NCI-H774 (cell line): ENCODE results near the gene ELK1.
A peak's percentile ranks its signal among the peaks of the same experiment; 100 is the strongest.

Experiments
- DNase-seq: peaks from one replicate; lab custom pipeline; 2025; lab: John Stamatoyannopoulos, UW

ELK1 gene

DNA sequence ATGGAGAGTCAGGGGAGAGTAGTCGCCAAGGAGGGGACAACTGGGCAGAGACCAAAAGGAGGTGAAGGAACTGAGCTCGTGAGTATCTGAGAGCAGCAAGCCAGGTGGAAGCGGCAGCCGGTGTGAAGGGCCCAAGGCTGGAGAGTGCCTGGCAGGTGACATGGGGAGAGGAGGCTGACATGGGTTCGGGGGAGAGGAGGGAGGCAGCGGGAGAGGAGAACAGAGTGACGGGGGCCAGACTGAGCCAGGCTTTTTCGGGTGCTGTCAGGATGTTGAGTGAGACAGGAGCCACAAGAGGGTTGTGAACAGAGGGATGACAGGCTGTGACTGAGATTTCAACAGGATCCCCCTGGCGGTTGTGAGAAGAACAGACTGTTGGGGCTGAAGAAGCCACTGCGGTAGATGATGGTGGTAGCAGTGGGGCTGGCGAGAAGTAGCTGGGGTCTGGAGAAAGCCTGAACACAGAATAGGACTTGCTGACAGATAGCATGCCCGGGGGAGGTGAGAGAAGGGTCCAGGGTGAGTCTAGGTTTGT is 5.7 kb downstream of the ELK1 start:
- DNase-seq, result no peak

DNA sequence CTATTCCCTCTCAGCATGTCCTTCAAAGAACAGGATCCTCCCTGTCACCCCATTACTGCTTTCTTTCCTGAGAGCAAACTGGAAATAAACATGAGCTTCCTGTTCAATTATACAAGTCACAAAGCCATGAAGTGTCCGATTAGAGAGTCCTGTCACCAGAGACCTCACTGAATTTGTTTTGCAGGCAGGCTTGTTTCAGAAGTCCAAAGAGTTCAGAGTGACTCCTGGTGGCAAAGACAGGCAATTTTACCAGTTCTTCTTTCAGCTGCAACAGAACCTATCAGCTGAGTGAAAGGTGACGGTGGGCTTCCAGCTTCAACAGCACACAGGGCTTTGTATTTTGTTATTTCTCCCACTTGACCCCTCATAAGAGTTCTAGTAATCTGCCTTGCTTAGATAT is 6.4 kb downstream of the ELK1 start:
- no peak for DNase-seq

DNA sequence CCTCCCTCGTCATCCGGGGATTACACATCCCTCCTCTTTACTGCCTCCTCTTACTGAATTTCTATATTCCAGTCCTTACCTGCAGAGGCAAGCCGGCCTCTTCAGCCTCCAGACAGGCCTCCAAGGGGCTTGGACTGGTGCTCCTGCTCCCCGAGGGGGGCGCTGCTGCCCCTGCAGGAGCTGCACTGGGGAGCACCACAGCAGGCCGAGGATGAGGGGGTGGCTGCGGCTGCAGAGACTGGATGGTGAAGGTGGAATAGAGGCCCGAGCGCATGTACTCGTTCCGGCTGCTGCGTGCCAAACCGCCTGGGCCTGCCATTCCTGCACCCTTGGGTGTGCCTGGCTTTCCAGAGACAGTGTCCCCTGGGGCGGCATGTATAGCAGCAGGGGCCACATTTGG is 11.5 kb downstream of the ELK1 start:
- DNase-seq, result no peak

DNA sequence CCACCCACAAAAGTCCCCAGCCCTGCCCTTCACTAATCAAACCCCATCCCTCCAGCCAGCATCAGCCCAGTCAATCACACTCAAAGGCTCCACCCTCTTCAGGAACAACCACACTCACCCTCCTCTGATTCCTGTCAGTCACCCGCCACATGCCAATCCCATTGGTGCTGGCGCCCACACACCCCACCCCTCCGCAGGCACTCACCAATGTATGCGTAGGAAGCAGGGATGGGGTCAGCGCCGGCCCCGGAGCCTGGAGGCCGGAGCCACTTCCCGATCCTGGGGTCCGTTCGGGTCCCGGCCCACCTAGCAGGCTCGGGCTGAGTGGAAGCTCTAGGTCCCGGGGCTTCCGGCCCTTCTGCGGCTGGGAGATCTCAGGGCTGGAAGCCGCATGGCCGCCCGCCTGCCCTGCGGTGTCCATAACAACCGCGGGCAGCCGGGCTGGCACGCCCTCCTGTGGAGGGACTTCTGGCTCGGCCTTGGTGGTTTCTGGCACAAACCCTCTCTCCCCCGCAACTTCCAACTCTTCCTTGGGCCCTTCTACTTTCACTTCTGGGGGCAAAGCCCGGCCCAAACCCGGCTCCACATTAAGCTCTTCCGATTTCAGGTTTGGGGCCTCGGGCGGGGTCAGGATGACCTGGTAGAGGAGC is 12.7 kb downstream of the ELK1 start:
- DNase-seq, result no peak

DNA sequence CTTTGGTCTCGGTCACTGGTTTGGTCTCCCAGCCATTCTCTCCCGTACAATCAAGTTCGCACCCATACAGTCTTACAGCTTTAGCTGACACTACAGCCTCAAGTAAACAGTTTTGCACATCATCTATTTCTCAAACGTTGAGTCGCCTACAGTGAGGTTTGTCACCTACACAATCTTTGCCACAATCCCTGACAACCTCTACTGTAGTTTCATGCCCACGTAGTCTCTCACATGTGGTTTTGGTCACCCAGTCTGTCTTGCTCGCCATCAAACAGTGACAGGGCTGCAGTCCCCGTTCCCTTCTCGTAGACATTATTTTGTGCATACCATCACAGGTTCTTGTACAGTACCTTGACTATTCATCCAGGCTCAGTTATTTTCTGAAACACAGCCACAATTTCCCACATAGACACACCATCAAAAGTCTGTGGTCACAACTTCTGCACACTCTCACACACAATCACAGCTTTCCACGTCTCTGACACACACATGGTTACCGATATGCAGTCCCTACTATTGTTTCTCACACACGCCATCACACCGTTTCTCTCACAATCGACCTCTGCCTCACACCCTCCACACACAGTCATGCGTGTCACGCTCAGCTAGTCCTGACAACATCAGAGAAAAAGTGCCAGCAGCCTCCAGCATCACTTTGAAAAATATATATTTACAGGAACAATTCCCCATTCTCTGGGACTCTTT is 15.3 kb downstream of the ELK1 start:
- DNase-seq, result no peak

DNA sequence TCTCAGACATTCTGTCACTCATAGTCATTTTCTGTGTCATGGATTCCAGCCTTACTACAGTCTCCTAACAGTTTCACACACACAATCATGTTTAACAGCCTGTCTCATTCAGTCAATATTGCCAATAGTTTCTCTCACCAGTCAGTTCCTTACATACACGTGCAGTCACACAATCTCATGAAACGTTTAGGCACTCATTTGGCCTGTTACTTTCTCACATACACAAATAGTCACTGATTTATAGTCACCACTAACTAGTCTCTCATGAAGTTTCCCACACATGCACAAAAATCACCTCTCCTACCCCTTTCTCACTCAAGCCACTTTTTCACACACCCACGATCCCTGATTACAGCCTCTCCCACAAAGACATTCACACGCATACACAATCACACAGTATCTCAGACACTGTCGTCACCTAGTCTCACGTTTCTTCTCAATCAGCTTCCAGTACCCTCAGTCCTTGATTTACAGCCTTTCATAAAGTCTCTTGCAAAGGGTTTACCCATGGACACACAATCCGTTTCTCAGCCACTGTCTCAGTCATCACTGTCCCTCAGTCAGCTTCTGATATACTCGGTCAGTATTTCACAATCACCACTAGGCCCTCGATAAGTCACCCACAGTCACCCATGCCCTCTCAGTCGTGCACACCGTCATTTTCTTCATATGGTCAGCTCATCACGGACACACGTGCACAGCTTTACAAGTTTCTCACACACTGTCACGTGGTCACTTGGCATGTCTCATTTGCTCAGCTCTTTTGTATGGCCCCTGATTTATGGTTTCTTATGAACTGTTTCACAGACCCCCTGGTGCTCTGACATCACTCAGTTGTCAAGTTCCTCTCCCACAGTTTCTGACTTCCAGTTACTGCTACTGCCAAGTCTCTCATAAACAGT is 16.4 kb downstream of the ELK1 start:
- no peak for DNase-seq

DNA sequence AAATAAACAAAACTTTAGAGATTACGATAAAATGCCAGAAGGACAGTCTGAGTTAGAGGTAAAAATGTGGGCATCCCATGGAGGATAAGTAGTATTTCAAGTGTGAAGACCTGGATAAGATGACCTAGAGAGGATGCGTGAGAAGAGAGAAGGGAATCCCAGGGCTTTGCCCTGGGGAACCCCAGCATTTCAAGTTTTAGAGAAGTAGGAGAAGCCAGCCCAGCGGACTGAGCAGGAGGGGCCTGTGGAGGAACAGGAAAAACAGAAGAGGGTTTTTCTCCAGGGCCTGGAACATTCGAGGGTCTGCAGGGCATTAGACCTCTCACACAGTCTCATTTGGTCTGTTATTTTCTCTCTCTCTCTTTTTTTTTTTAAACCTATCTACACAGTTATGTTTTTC is 17.7 kb downstream of the ELK1 start:
- no peak for DNase-seq

DNA sequence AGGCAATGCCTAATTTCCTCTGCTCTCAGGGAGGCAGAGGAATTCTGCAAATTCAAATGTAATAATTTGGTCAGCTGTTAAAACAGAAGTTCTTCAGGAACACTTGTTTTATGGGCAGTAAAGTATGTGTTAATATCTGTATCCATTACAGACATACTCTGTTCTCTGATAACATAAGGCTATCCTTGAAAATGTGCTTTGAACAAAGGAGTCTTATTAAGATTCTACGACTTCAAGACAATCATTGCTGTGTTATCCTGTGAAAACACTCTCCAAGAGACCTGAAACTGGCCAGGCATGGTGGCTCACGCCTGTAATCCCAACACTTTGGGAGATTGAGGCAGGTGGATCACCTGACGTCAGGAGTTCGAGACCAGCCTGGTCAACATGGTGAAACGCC is 18.7 kb downstream of the ELK1 start:
- DNase-seq, result no peak

DNA sequence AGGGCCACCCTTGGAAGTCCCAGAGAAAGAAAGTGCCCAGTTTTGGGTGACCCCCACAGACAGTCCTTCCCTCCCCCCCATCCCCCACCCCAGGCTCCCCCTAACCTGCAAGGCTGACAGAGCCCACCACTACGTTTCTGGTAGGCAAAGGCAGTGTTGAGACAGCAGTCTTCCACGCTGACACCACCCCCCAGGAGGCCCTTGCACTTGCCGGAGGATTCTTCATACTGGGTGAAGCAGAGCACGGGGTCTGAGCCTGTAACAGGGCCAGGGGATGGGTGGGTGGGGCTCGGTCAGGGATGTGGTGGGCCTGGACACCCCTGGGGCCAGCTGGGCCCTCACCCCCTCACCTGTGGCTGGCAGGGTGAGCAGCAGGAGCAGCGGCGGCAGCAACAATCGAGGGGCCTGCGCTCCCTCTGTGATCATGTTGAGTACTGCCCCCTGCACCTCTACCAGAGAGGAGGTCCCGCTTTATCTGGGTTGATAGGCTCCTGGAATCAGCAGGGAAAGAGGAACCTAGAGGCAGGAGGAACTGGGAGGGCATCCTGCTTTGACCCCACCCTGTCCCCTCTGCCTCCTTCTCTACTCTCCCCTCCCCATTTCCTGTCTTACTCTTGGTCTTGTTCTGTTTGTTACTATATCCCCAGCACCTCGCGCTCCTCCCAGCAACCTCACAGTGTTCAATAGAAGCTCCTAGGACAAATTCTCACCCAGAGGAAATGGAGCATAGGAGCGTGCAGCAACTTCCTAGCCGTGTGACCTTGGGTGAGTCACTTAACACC is 20.8 kb downstream of the ELK1 start, which contains the start of gene CFP:
TSS of gene CFP (minus strand) at position 512 of the 782 bp plus-strand sequence. CDS start at position 426, 86 bp downstream.
- DNase-seq, result no peak

DNA sequence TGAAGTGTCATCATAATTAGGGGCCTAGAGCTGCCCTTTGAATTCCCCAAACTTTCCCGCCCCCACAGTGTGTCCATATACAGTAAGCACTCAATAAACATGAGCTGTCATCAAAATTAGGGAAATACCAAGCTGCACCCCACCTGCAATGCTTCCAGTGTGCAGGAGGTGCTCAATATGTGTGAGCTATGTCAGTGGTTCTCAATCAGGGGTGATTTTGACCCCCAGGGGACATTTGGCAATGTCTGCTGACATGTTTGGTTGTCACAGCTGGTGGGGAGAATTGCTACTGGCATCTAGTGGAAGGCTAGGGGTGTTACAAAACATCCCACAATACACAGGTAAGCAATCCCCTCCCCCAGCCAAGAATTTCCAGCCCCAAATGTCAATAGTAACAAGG is 21.4 kb downstream of the ELK1 start:
- no peak for DNase-seq

DNA sequence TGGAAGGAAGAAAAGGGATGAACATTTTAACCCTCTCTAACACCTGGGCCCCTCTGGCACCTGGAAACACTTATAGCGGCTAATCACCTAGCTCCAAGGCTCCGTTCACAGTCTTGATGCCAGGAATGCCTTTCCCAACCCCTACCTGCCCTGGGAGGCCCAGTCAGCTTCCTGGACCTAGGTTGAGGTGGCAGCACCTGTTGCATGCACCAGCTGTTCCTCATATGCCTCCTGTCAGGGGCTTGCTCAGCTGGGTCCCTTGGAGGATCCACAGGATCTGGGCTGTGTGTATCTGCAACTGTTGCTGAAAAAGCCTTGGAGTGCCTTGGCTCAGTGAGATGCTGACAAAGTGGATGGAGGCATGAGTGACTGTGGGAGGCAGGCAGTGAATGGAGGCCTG is 25.0 kb downstream of the ELK1 start:
- DNase-seq, result no peak

DNA sequence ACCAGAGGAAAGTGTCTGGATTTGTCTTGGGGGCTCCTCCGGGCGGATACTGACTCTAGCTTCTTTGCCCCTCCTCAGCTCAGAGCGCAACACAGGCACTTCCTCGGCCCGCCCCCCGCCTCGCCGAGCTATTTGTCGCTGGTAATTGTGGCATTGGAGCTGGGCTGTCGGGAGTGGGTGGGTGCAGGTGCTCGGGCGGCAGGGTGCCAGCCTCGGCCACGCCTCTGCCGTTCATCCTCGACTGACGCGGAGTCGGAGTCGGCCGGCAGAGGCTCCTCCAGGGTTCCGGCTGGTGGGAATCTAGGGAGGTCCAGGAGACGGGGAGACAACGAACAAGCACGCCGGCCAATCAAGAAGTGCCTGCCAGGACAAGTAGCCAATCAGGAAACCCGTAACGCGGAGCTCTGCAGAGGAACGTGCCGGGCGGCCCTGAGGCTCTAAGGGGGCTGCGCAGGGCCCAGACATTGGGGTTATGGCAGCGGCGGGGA is 26.8 kb downstream of the ELK1 start:
- peak; percentile 72 for DNase-seq

DNA sequence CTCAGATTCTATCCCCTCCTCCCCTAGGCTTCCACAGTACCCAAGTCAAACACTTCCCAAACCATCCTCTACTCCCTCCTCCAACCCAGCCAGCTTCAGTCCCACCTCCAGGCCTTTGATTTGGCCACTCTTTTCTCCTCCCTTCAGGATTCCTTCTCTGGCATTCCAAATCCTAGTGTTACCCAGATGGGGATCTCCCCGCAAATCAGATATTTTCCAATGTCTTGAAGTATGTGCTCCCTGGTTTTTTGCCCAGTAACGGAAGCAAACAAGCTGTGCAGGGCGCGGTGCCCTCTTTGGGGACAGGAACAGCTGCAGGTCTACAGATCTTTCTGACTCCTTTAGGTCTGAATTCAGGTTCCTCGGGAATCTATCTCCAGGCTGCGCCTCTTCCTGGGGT is 28.5 kb downstream of the ELK1 start:
- DNase-seq, result no peak

DNA sequence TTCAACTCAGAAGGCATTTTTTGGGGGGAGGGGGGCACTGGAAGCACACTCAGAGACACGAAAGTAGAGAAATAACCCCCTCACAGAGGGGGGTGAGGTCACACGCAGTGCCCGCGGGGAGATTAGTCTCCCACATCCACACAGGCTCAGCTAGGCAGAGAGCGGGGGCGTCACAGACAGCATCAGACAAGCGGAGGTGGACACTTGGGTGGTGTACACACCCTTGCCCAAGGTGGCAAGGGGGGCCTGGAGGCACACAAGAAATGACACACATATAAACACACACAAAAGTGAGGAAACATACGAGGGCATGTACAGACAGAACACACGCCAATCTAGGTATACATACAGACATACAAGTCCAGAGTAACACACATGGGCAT is 30.1 kb downstream of the ELK1 start:
- DNase-seq, result no peak

DNA sequence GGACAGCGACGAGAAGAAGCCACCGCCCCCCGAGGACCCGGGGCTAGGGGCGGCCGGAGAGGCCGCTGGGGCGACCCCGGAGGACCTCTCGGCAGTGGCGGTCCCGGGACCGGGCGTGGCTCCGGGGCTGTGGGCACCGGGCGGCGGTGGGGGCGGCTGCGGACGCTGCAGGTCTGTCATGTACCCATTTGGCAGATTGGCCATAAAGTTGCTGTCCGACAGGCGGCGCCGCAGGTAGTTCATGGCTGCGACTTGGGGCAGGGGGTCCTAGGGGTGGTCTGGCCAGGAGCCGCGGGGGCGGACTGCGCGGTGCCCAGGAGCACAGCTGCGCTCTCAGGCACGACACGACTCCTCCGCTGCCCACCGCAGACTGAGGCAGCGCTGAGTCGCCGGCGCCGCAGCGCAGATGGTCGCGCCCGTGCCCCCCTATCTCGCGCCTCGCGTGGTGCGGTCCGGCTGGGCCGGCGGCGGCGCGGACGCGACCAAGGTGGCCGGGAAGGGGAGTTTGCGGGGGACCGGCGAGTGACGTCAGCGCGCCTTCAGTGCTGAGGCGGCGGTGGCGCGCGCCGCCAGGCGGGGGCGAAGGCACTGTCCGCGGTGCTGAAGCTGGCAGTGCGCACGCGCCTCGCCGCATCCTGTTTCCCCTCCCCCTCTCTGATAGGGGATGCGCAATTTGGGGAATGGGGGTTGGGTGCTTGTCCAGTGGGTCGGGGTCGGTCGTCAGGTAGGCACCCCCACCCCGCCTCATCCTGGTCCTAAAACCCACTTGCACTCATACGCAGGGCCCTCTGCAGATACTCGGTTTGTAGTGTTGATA is 30.7 kb downstream of the ELK1 start, which contains the start of gene SYN1:
TSS of gene SYN1 (minus strand) at position 372 of the 817 bp plus-strand sequence. CDS start at position 243, 129 bp downstream.
- peak; percentile 77 for DNase-seq

DNA sequence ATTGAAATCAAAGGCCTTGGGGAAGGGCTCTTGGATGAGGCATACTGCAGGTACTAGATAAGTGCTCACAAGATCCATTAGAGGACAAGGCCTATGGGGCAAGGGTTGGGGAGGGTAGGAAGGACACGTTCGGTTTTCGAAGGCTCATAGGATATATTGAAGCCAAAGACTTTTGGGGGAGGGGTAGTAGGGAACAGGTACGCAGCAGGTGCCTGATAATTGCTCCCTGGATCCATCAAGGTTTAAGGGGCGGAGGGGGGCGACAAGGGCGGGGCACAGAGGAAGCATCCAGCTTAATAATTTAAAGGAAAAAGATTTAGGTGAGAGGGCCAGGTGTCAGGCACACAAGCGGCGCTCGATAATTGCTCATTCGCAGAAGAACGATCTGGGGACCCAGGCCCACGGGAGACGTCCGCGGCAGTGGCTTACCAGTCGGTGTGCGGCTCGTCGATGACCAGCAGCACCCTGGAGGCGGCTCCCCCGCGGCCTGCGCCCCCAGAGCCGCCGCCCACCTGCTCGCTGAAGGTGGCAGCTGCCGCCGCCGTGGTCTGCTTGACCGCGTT is 31.4 kb downstream of the ELK1 start:
- DNase-seq, result no peak

DNA sequence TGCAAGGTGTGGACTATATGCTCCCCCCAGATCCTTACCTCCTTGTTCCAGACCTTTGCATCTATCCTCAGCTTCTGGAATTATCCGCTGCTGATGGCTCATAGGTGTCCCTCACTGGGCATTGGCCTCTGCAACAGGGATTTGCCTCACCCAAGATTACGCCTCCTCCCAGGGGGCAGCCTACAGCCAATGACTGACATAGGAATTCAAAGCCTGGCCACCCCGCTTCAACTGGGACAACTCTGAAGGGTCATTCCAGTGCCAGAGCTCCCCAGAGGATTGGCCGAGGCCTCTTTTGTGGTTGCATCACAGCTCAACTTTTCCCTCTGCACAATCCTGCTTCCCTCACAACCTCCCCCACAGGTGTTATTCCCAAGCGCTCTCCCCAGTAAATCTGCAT is 35.7 kb downstream of the ELK1 start:
- DNase-seq, result no peak

DNA sequence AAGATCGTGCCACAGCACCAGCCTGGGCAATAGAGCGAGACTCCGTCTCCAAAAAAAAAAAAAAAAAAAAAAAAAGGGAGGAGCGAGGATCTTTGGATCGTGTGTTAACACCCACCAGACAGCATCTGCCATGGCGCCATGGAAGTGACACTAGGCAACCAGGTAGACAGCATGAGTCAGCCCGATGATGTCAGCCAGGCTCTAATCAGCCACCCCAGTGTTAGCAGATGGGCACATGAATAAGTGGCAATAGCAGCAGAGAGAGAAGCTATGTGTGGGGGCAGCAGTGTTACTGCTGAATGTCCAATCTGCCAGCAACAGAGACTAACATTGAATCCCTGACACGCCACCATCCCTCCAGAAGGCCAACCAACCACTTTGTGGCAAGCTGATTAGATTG is 37.3 kb downstream of the ELK1 start:
- DNase-seq, result no peak

DNA sequence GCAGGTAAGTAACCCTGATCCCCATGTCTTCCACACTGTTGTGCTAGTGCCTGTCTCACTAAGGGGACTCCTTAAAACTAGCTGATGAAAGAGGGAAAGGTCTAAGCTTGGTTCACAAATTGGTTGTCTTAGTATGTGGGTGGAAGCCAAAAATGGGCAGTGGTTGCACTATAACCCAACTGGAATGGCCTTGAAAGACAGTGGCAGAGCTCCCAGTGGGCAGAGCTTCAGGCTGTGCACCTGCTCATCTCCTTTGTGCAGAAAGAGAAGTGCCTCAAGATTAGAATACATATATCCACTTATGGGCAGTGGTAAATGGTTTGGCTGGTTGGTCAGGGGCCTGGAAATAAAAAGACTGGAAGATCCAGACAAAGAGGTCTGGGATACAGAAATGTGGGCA is 37.9 kb downstream of the ELK1 start:
- DNase-seq, result no peak

DNA sequence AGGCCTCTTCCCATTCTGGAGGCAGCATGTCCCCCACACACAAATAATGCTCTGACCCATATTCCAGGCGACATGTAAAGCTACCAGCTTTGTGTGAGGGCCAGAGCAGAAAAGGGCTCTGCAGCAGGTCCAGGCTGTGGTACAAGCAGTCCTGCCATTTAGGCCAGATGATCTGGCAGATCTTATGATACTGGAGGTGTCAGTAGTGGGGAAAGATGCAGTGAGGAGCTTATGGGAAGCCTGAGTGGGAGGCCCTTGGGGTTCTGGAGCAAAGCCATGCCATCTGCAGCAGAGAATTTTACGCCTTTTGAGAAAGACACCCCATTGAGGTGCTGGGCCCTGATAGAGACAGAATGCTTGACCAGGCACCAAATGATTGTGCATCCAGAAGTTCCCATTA is 38.4 kb downstream of the ELK1 start:
- no peak for DNase-seq
